HEK293 (cell line): ENCODE data around the gene SPACDR.

Experiments
- ZNF24 ChIP-seq: fragments of 450-650 bp; formaldehyde crosslinking; IDR thresholded peaks from 2 replicates; pipeline ENCODE4 v1.5.1; 2016; ENCODE audit warnings: missing biosample characterization, missing genetic modification characterization
- ZNF362 ChIP-seq: fragments of 450-650 bp; formaldehyde crosslinking; IDR thresholded peaks from 2 replicates; pipeline ENCODE4 v1.5.1; 2016; ENCODE audit warnings: missing biosample characterization, missing genetic modification characterization

- TF ChIP-seq ZNF24 (tag by site-specific recombination) (no peak), ZNF362 (tag by site-specific recombination) (no peak)
These were observed 7.0 kb upstream of the SPACDR start for GRCh38 chr7:100471021-100471420.
